CD14-positive monocyte (primary cell): ENCODE measurements around the gene VAV2. TPM values are rescaled to one million over a fixed set of nuclear protein-coding genes. Genes with fewer than 3 reads are reported as not detected.

Source experiments
- DNase-seq, 3 donors: peaks; one replicate each; pipeline ENCODE4 v3.0.0-alpha.2; 2011 to 2022
- H2AFZ ChIP-seq: 2 replicates; pipeline ENCODE4 v1.6.0; 2012; ENCODE audit warnings: mild to moderate bottlenecking, low read depth, low read length, inconsistent platforms; ENCODE audit not compliant: insufficient read depth, poor library complexity, severe bottlenecking
- H3K27ac ChIP-seq, 2 donors: 1 replicate in 1 of 2; 2 replicates in 1 of 2; pipeline ENCODE4 v1.5.1; 2012 to 2013; ENCODE audit warnings: low read length in 2 of 2, control low read depth in 1 of 2, inconsistent platforms in 1 of 2, low read depth in 1 of 2, mild to moderate bottlenecking in 1 of 2
- H3K27me3 ChIP-seq, 2 donors: one replicate each; pipeline versions ENCODE4 v1.6.0 to v1.6.1; 2011 to 2013; ENCODE audit warnings: low read length in 2 of 2; ENCODE audit not compliant: control insufficient read depth in 2 of 2, insufficient read depth in 2 of 2
- H3K36me3 ChIP-seq, 2 donors: replicated peaks in 1 of 2; 1 replicate in 1 of 2; 2 replicates in 1 of 2; pipeline versions ENCODE4 v1.5.1 to v1.6.1; 2012 to 2013; ENCODE audit warnings: low read length in 2 of 2, control low read depth in 1 of 2, inconsistent platforms in 1 of 2, mild to moderate bottlenecking in 1 of 2; ENCODE audit not compliant: insufficient read depth in 2 of 2, control insufficient read depth in 1 of 2
- H3K4me1 ChIP-seq, 2 donors: 1 replicate in 1 of 2; 2 replicates in 1 of 2; pipeline versions ENCODE4 v1.5.1 to v1.6.1; 2012 to 2013; ENCODE audit warnings: low read length in 2 of 2, control low read depth in 1 of 2, inconsistent platforms in 1 of 2, mild to moderate bottlenecking in 1 of 2, moderate library complexity in 1 of 2; ENCODE audit not compliant: insufficient read depth in 2 of 2, control insufficient read depth in 1 of 2
- H3K4me2 ChIP-seq: replicated peaks from 2 replicates; pipeline ENCODE3; 2012; ENCODE audit warnings: low read length, moderate library complexity, mild to moderate bottlenecking; ENCODE audit not compliant: poor library complexity, severe bottlenecking; ENCODE audit errors: extremely low read depth
- H3K4me3 ChIP-seq, 3 experiments: fragments of 200-600 bp in 1 of 3; sonication (generic) in 1 of 3; replicated peaks in 1 of 3; 1 replicate in 2 of 3; 2 replicates in 1 of 3; pipeline ENCODE4 v1.5.1; 2011 to 2013; ENCODE audit warnings: low read length in 3 of 3, mild to moderate bottlenecking in 3 of 3, control low read depth in 2 of 3, low read depth in 2 of 3, inconsistent platforms in 1 of 3, moderate library complexity in 1 of 3
- H3K79me2 ChIP-seq: 2 replicates; pipeline ENCODE4 v1.6.0; 2012; ENCODE audit warnings: mild to moderate bottlenecking, control low read depth, inconsistent platforms, low read length, moderate library complexity; ENCODE audit not compliant: insufficient read depth
- H3K9ac ChIP-seq: 2 replicates; pipeline ENCODE4 v1.6.0; 2017; ENCODE audit warnings: low read length, mild to moderate bottlenecking; ENCODE audit not compliant: insufficient read depth, poor library complexity, severe bottlenecking
- H3K9me3 ChIP-seq, 2 donors: replicated peaks in 1 of 2; 1 replicate in 1 of 2; 2 replicates in 1 of 2; pipeline versions ENCODE4 v1.5.1 to v1.6.1; 2012 to 2013; ENCODE audit warnings: low read length in 2 of 2, control low read depth in 1 of 2; ENCODE audit not compliant: control insufficient read depth in 1 of 2, insufficient read depth in 1 of 2
- H4K20me1 ChIP-seq: 2 replicates; pipeline ENCODE4 v1.6.0; 2012; ENCODE audit warnings: mild to moderate bottlenecking, low read length, control low read depth, moderate library complexity; ENCODE audit not compliant: insufficient read depth
- H3K27ac Mint-ChIP-seq, 7 donors: one replicate each; pipeline ENCODE4 v1.8.0; 2020; ENCODE audit warnings: mild to moderate bottlenecking in 7 of 7, mixed read lengths in 7 of 7, moderate library complexity in 6 of 7, inconsistent platforms in 2 of 7
- H3K27me3 Mint-ChIP-seq, 3 donors: one replicate each; pipeline ENCODE4 v1.8.0; 2021 to 2022; ENCODE audit warnings: low read depth in 3 of 3, mild to moderate bottlenecking in 3 of 3, mixed read lengths in 3 of 3, moderate library complexity in 3 of 3, inconsistent platforms in 1 of 3
- H3K36me3 Mint-ChIP-seq, 2 donors: one replicate each; pipeline ENCODE4 v1.8.0; 2020; ENCODE audit warnings: mixed read lengths in 2 of 2, inconsistent platforms in 1 of 2, mild to moderate bottlenecking in 1 of 2
- H3K4me1 Mint-ChIP-seq: one replicate; pipeline ENCODE4 v1.8.0; 2020; ENCODE audit warnings: mild to moderate bottlenecking, mixed read lengths
- H3K4me3 Mint-ChIP-seq, 2 donors: one replicate each; pipeline ENCODE4 v1.8.0; 2020; ENCODE audit warnings: mild to moderate bottlenecking in 2 of 2, mixed read lengths in 2 of 2, moderate library complexity in 1 of 2
- H3K9me3 Mint-ChIP-seq, 7 donors: one replicate each; pipeline ENCODE4 v1.8.0; 2020 to 2022; ENCODE audit warnings: mixed read lengths in 7 of 7, mild to moderate bottlenecking in 6 of 7, moderate library complexity in 6 of 7, inconsistent platforms in 2 of 7
- WGBS: methylation state at CpG from one replicate; pipeline ENCODE4 v1.1.5; 2013; ENCODE audit warnings: missing lambda C conversion rate; ENCODE audit not compliant: insufficient coverage; 5-methylcytosine and 5-hydroxymethylcytosine counted together
- intact Hi-C, 2 donors: fragments of 100-400 bp; cut with micrococcal nuclease; formaldehyde crosslinking; loops; one replicate each; pipeline versions ENCODE4 v1.15.0 to v1.15.1; 2023
- polyA plus RNA-seq, 3 donors: library from polyadenylated mRNA; depleted of rRNA in 1 of 3; unstranded in 2 of 3; stranded (reverse) in 1 of 3; fragments of 300-500 nt in 2 of 3; fragments of >200 nt in 1 of 3; fragmentation: Illumina TruSeq in 2 of 3; gene quantifications; 1 replicate in 2 of 3; 2 replicates in 1 of 3; pipeline ENCODE4 v1.2.3, GENCODE V29; 2012 to 2021
- TF ChIP-seq, protein P1 (sequence below): fragments of 200-600 bp; IDR thresholded peaks from one replicate; pipeline ENCODE4 v1.8.0; 2022; ENCODE audit warnings: antibody characterized with exemption, mild to moderate bottlenecking

Gene VAV2
- polyA plus RNA-seq, 3 donors: 2.3 to 13.6 (median 2.3) TPM

DNA sequence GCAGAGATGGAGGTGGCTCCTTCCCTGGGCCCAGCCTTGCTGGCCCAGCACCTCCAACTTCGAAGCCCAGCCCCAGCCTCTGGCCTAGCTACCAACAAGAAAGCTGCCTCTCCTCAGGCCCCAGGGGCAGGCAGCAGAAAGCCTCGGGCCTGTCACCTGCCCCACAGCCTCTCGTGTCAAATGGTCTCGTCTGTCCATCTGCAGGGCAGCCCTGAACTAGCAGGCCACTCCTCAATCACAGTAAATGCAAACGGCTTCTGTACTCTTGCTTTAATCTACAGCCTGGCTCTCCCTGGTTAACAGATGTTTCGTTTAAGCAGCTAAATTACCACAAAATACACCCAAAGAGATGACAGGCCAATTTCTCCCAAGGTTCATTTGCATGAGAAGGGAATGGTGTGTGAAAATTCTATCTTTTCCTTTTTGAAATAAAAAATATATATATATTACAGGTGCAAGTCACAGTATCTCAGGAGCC lies 21.5 kb downstream of the VAV2 start:
- 93% methylated on average over 5 of the region's 6 CpGs for WGBS
- peaks cover 14% of the 10 kb centered on the region for H3K4me1 Mint-ChIP-seq
- no peak overlapping the region for H3K4me2 ChIP-seq
- H3K9me3 Mint-ChIP-seq: peaks cover 0 to 3% (median 2%) of the 10 kb centered on the region in 7 donors
- no peak overlapping the region for H3K27ac ChIP-seq
- no peak overlapping the region for H3K27ac Mint-ChIP-seq
- H3K9me3 ChIP-seq: no peaks in the 10 kb centered on the region
- H3K9ac ChIP-seq: no peak overlapping the region
- no peak overlapping the region for H2AFZ ChIP-seq
- DNase-seq: no peak
- H3K4me3 ChIP-seq: no peak overlapping the region
- intact Hi-C loops: no loop called here
- peaks cover 100% of the 10 kb centered on the region for H4K20me1 ChIP-seq
- H3K27me3 ChIP-seq: no peaks in the 10 kb centered on the region
- H3K36me3 ChIP-seq: no peaks in the 10 kb centered on the region
- H3K36me3 Mint-ChIP-seq: no peaks in the 10 kb centered on the region
- no peak overlapping the region for H3K4me3 Mint-ChIP-seq
- H3K4me1 ChIP-seq: no peaks in the 10 kb centered on the region
- peaks cover 28% of the 10 kb centered on the region for H3K79me2 ChIP-seq
- H3K27me3 Mint-ChIP-seq: peaks cover 0 to 4% (median 2%) of the 10 kb centered on the region in 3 donors
- TF ChIP-seq, protein P1, sequence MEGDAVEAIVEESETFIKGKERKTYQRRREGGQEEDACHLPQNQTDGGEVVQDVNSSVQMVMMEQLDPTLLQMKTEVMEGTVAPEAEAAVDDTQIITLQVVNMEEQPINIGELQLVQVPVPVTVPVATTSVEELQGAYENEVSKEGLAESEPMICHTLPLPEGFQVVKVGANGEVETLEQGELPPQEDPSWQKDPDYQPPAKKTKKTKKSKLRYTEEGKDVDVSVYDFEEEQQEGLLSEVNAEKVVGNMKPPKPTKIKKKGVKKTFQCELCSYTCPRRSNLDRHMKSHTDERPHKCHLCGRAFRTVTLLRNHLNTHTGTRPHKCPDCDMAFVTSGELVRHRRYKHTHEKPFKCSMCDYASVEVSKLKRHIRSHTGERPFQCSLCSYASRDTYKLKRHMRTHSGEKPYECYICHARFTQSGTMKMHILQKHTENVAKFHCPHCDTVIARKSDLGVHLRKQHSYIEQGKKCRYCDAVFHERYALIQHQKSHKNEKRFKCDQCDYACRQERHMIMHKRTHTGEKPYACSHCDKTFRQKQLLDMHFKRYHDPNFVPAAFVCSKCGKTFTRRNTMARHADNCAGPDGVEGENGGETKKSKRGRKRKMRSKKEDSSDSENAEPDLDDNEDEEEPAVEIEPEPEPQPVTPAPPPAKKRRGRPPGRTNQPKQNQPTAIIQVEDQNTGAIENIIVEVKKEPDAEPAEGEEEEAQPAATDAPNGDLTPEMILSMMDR: no peak

DNA sequence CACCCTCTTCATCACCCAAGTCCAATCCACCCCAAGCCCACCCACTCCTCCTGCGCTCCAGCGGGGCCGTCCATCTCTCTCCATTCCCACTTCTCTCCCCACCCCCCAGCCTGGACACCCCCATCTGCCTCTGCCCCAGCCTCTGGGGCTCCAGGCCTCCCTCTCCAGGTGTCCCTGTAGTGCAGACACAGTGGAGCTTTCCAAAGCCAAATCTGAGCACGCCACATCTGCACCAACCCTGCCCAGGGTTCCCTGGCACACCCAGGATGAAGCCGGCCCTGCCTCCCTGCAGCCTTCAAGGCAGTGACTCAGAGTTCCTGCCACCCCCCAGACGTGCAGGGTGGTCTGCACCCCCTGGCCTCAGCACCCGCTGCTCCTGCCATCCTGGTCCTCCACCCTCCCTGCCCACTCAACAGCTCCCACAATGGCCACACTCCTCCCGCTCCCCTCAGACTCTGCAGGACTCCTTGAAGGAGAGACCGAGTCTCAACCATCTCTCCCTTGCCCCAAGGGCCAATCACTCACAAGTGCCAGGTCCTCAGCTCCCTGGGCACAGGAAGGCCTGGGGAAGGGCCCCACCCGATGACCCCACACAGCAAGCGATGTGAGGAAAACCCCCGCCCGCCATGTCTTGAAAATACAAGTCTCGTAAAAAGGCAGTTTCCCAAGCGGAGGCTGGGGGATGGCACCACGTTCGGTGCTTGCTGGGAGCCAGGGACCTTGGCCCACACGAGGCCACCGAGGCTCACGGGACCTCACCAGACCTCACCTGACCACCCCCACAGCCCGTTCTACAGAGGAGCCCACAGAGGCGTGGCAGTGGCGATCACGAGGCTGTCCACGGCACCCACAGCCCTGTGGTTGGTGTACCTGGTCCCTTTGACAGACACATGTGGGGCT lies 22.2 kb downstream of the VAV2 start:
- Histone ChIP-seq H3K27ac (no peak overlapping the region), H3K4me3 (no peak overlapping the region), H3K27me3 (no peaks in the 10 kb centered on the region), H3K9ac (no peak overlapping the region), H2AFZ (no peak overlapping the region), H3K4me2 (no peak overlapping the region), H4K20me1 (peaks cover 99% of the 10 kb centered on the region), H3K4me1 (no peaks in the 10 kb centered on the region), H3K36me3 (no peaks in the 10 kb centered on the region), H3K79me2 (peaks cover 27% of the 10 kb centered on the region), H3K9me3 (peaks cover 0 to 2% of the 10 kb centered on the region in 2 donors)
- WGBS: 95% methylated on average over 17 of the region's 25 CpGs
- Mint-ChIP-seq H3K4me1 (peaks cover 14% of the 10 kb centered on the region), H3K9me3 (peaks cover under 1 to 10% (median 6%) of the 10 kb centered on the region in 7 donors), H3K36me3 (peaks cover 0 to under 1% of the 10 kb centered on the region in 2 donors), H3K27me3 (peaks cover 0 to 4% (median 2%) of the 10 kb centered on the region in 3 donors), H3K27ac (no peak overlapping the region), H3K4me3 (no peak overlapping the region)
- TF ChIP-seq, protein P1: no peak
- DNase-seq: no peak
- intact Hi-C loops: no loop called here
